IPS DF 6.9 (cell line): Measurements from ENCODE around the gene SHISA9.

Experiments used
- DNase-seq: peaks from one replicate; pipeline ENCODE4 v3.0.0-alpha.2; 2013; ENCODE audit warnings: low read depth, low spot score
- H3K27ac ChIP-seq: one replicate; pipeline ENCODE4 v1.5.1; 2013; ENCODE audit warnings: low read length, control low read depth
- H3K27me3 ChIP-seq: 2 replicates; pipeline ENCODE4 v1.6.1; 2013; ENCODE audit warnings: mild to moderate bottlenecking, low read length; ENCODE audit not compliant: control insufficient read depth, insufficient read depth
- H3K36me3 ChIP-seq: 2 replicates; pipeline ENCODE4 v1.6.1; 2013; ENCODE audit warnings: low read length; ENCODE audit not compliant: control insufficient read depth, insufficient read depth
- H3K4me1 ChIP-seq: 2 replicates; pipeline ENCODE4 v1.6.1; 2013; ENCODE audit warnings: low read length; ENCODE audit not compliant: control insufficient read depth, insufficient read depth
- H3K4me3 ChIP-seq: 2 replicates; pipeline ENCODE4 v1.5.1; 2013; ENCODE audit warnings: mild to moderate bottlenecking, low read length
- H3K9me3 ChIP-seq: 2 replicates; pipeline ENCODE4 v1.6.1; 2013; ENCODE audit warnings: low read length, inconsistent platforms; ENCODE audit not compliant: control insufficient read depth, insufficient read depth
- WGBS: extraction: QIAGEN DNeasy Blood & Tissue Kit; methylation state at CpG from one replicate; pipeline ENCODE4 v1.1.7; 2013; ENCODE audit warnings: mixed read lengths, missing lambda C conversion rate; ENCODE audit not compliant: insufficient read length, insufficient coverage; 5-methylcytosine and 5-hydroxymethylcytosine counted together

Gene SHISA9

DNA sequence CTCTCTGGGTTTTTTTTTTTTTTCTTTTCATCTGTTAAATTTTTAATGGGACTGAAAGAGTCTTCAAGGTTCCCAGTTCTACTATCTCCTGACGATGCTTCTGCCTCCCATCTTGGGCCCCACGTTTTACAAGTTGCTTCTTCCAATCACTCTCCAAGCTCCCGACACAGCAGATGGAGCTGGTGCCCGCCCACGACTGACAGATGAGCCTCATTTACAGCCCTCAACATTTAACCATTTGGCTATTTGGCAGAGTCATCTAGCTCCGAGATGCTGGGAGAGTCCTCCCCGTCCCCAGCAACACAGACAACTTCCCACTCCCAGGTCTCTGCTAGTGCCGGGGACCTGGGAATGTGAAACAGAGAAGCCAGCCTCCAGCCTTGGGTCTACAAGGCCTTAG is 276.9 kb downstream of the SHISA9 start:
- no CpG with 5 or more reads among the region's 8 CpGs for WGBS
- H3K27ac ChIP-seq, result no peak overlapping the region
- no peak for DNase-seq
- no peaks in the 10 kb centered on the region for H3K36me3 ChIP-seq
- H3K4me1 ChIP-seq, result peaks cover 2% of the 10 kb centered on the region; the same call in 1 of the 2 replicates
- no peak overlapping the region for H3K4me3 ChIP-seq
- no peaks in the 10 kb centered on the region for H3K27me3 ChIP-seq
- no peaks in the 10 kb centered on the region for H3K9me3 ChIP-seq

DNA sequence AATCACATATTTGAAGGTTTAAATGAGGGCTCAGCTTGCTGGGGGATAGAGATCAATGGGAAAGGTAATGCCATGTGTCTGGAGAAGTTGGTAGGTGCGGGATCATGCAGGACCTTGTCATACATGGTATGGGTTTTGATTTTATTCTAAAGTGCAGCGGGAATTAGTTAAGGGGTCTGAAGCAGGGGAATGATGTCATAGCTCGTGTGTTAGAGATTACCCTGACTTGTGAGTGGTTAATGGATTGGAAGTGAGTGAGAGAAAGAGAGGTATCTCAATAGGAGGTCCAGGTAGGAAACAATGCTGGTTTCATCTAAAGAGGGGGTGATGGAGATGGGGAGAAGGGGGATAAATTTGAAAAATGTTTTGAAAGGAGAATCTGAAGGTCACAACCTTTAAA is 280.0 kb downstream of the SHISA9 start:
- Histone ChIP-seq H3K9me3 (no peaks in the 10 kb centered on the region), H3K27me3 (no peaks in the 10 kb centered on the region), H3K4me3 (no peak overlapping the region), H3K36me3 (no peaks in the 10 kb centered on the region), H3K27ac (no peak overlapping the region), H3K4me1 (peaks cover under 1% of the 10 kb centered on the region; the same call in 1 of the 2 replicates)
- no CpG with 5 or more reads among the region's 3 CpGs for WGBS
- DNase-seq, result no peak

DNA sequence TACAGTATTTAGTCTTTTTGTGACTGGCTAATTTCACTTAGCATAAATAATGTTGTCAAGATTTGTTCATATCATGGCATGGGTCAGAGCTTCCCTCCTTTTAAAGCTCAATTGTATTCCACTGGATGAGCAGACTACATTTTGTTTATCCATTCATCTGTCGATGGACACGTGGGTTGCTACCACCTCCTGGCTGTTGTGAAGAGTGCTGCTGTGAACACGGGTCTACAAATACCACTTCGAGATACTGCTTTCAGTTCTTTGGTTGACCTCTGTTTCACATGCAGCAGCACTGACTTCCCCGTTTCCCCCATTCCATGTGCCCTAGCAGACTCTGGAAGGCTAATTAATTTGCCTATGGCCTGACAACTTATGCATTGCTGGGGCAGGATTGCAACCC is 285.4 kb downstream of the SHISA9 start:
- Histone ChIP-seq H3K36me3 (no peaks in the 10 kb centered on the region), H3K27ac (no peak overlapping the region), H3K27me3 (no peaks in the 10 kb centered on the region), H3K9me3 (no peaks in the 10 kb centered on the region), H3K4me3 (no peak overlapping the region), H3K4me1 (no peaks in the 10 kb centered on the region)
- no CpG with 5 or more reads among the region's 5 CpGs for WGBS
- no peak for DNase-seq

DNA sequence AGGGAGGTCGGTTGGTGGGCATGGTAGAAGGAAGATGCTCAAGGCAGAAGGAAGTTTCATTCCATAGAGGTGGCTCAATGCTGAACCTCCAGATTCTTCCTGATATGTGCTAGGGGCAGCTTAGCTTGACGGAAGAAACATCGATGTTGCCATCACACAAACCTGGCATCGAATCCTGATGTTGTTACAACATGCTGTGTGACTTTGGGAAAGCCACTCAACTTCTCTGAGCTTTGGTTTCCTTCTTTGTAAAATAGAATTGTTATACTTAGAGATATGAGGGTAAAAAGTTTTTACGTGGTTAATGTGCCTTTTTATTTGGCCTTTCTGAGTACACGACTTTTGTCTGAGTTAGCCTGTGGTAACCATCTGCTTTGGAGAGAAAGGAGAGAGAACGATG is 287.9 kb downstream of the SHISA9 start:
- H3K27me3 ChIP-seq, result no peaks in the 10 kb centered on the region
- no peak overlapping the region for H3K4me3 ChIP-seq
- no peaks in the 10 kb centered on the region for H3K9me3 ChIP-seq
- no peaks in the 10 kb centered on the region for H3K4me1 ChIP-seq
- no peaks in the 10 kb centered on the region for H3K36me3 ChIP-seq
- WGBS, result 100% methylated on average over 2 of the region's 7 CpGs
- DNase-seq, result no peak
- H3K27ac ChIP-seq, result no peak overlapping the region

DNA sequence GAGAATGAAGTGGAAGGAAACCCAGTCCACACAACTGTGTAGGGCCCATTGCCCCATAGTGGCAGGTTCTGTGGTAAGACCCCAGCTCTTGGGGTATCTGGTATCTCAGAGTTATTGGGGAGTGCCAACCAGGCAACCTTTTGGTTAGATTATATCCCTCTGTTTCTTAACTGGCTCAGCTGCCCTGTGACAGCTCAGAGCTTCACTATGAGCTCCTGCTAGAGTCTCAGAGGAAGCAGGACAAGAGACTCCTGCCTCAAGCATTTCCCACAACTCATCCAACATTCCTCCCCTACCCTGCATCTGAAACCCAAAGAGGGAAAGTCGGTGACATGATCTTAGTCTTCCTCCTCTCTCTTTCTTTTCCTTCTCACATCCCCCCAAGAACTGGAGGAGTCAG is 292.3 kb downstream of the SHISA9 start:
- no CpG with 5 or more reads among the region's 1 CpG for WGBS
- Histone ChIP-seq H3K27ac (no peak overlapping the region), H3K4me3 (no peak overlapping the region), H3K36me3 (no peaks in the 10 kb centered on the region), H3K9me3 (no peaks in the 10 kb centered on the region), H3K4me1 (no peaks in the 10 kb centered on the region), H3K27me3 (no peaks in the 10 kb centered on the region)
- DNase-seq, result no peak

DNA sequence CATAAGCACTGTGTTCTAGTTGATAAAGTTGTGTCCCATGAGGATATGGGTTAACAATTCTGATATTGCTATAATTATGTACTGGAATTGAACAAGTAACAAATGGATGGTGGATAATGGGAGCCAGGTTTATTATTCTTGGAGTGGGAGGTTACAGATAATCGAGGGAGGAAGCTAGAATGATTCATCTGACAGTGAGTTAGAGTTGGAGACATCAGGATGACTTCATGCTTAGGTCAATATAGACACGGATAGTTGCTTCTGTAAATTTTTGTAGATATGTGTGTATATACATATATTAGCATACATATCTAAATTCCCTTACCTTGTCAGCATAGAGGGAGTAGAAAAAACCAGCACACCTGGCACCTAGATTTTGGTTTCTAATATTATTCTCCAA is 293.4 kb downstream of the SHISA9 start:
- Histone ChIP-seq H3K4me1 (no peaks in the 10 kb centered on the region), H3K27me3 (no peaks in the 10 kb centered on the region), H3K36me3 (no peaks in the 10 kb centered on the region), H3K9me3 (no peaks in the 10 kb centered on the region), H3K4me3 (no peak overlapping the region), H3K27ac (no peak overlapping the region)
- no CpG with 5 or more reads among the region's 2 CpGs for WGBS
- no peak for DNase-seq

DNA sequence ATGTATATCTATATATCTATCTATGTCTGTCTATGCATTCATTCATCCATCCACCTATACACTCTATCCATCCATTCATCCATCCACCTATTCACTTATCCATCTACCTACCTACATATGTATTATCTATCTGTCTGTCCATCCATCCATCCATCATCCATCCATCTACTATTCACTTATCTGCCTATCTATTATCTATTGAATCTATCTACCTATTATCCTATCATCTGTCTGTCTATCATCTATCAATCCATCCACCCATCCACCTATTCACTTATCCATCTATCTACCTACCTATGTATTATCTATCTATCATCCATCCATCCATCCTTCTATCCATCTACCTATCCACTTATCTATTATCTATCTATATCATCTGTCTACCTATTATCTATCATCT is 302.3 kb downstream of the SHISA9 start:
- H3K9me3 ChIP-seq, result no peaks in the 10 kb centered on the region
- H3K4me3 ChIP-seq, result no peak overlapping the region
- no peaks in the 10 kb centered on the region for H3K27me3 ChIP-seq

DNA sequence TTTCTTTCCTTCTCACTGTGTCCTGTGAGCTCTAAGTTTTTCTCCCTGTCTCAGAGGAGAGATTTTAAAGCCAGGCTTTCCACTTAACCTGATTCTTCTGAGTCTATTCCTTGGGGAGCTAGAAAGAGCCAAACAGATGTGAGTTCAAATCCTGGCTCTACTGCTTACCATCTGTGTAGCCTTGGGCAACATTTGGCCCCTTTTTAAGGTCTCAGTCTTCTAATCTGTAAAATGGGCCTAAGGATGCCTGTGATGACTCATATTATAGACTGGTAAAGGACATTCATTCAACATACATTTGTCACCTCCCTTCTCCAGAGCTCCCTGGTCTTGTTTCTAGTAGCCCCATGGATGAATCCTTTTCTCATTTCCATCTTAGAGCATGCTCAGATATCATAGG is 304.0 kb downstream of the SHISA9 start:
- H3K27ac ChIP-seq, result no peak overlapping the region
- H3K9me3 ChIP-seq, result no peaks in the 10 kb centered on the region
- no peaks in the 10 kb centered on the region for H3K27me3 ChIP-seq
- DNase-seq, result no peak
- H3K4me3 ChIP-seq, result no peak overlapping the region
- no peaks in the 10 kb centered on the region for H3K4me1 ChIP-seq
- H3K36me3 ChIP-seq, result no peaks in the 10 kb centered on the region

More for the DNA sequence above, 302.3 kb downstream of the SHISA9 start:
- Histone ChIP-seq H3K27ac (no peak overlapping the region), H3K36me3 (no peaks in the 10 kb centered on the region), H3K4me1 (no peaks in the 10 kb centered on the region)
- no peak for DNase-seq

DNA sequence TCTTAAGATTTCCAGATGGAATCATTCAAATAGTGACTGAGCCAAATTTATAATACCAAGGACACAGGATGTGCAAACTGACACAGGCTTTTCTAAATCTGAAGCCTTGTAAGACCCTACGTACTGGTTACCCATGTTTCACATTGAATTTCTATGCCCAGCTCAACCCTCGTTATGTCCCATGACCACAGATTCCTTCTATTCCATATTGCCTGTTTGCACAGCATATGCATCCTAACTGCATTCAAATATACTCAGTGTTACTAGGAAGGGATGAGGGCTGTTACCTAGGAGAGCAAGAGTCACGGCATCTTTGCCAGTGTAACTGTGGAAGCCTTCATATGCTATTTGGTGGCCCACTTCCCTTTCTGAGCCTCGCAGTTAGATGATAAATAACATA is 305.2 kb downstream of the SHISA9 start:
- Histone ChIP-seq H3K4me3 (no peak overlapping the region), H3K27ac (no peak overlapping the region), H3K27me3 (no peaks in the 10 kb centered on the region), H3K36me3 (no peaks in the 10 kb centered on the region), H3K9me3 (no peaks in the 10 kb centered on the region), H3K4me1 (no peaks in the 10 kb centered on the region)
- no CpG with 5 or more reads among the region's 4 CpGs for WGBS
- DNase-seq, result no peak

DNA sequence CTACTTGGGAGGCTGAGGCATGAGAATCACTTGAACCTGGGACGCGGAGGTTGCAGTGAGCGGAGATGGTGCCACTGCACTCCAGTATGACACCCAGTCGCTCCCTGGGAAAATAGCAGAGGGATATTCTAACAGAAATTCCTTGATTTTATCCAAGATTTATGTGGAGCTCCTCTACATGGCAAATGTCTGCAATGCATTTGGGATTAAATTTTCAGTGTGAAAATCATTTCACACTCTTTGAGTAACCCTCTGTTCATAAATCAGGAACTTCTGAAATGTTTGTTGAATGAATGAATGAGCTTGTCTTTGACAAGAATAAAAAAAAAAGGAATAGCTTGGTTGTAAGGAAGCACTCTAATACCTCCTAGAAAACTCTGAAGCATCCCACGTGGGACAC is 305.8 kb downstream of the SHISA9 start:
- H3K4me3 ChIP-seq, result no peak overlapping the region
- WGBS, result no CpG with 5 or more reads among the region's 5 CpGs
- H3K36me3 ChIP-seq, result no peaks in the 10 kb centered on the region
- no peaks in the 10 kb centered on the region for H3K9me3 ChIP-seq
- H3K27ac ChIP-seq, result no peak overlapping the region
- no peaks in the 10 kb centered on the region for H3K4me1 ChIP-seq
- no peak for DNase-seq
- H3K27me3 ChIP-seq, result no peaks in the 10 kb centered on the region

DNA sequence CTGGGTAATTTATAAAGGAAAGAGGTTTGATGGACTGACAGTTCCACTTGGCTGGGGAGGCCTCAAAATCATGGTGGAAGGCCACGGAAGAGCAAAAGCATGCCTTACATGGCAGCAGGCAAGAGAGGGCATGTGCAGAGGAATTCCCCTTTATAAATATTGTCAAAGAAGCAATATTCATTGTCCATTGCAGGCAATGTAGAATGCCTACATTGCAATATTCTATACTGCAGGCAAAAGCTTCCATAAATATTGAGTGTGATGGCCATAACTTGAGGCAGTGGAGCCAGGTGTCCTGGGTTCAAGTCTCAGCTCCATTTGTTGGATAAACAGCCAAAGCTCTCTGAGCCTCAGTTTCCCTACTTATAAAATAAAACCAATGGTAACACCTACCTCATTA is 322.3 kb downstream of the SHISA9 start:
- Histone ChIP-seq H3K27me3 (no peaks in the 10 kb centered on the region), H3K27ac (no peak overlapping the region), H3K36me3 (no peaks in the 10 kb centered on the region), H3K9me3 (no peaks in the 10 kb centered on the region; the same call in 1 of the 2 replicates), H3K4me1 (no peaks in the 10 kb centered on the region), H3K4me3 (no peak overlapping the region)
- WGBS, result no CpG with 5 or more reads among the region's 1 CpG
- DNase-seq, result no peak
